HG03097 (cell line): Measurements from ENCODE around the gene SYNGR3.
A peak's percentile ranks its signal among the peaks of the same experiment; 100 is the strongest.

Experiments
- ATAC-seq: cut with Tn5 transposase; IDR thresholded peaks from one replicate; pipeline ENCODE4 v1.9.1; 2021; ENCODE audit not compliant: unreplicated experiment, low FRiP score

Gene SYNGR3

GRCh38 chr16:1991588-1991947 lies 1.8 kb downstream of the SYNGR3 start:
- no peak for ATAC-seq

DNA sequence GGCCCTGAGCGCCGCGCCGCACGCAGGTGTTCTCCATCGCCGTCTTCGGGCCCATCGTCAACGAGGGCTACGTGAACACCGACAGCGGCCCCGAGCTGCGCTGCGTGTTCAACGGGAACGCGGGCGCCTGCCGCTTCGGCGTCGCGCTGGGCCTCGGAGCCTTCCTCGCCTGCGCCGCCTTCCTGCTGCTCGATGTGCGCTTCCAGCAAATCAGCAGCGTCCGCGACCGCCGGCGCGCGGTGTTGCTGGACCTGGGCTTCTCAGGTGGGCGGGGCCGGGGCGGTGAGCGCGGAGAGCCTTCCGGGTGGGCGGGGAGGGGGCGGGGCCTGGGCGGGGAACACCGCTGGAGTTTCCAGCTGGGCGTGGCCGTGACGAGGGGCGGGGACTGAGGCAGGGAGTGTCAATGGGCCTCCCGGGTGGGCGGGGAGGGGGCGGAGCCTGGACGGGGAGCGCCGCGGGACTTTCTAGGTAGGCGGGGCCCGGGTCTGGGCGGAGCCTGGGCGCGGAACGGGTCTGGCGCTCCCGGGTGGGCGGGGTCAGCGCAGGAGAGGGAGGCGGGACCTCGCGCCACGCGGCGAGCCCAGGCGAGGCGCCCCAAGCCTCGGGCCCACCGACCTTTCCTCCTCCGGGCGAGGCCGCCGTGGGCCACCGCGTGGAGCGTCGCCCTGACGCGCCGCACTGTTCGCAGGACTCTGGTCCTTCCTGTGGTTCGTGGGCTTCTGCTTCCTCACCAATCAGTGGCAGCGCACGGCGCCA lies 2.4 kb downstream of the SYNGR3 start:
- ATAC-seq: peak; percentile 42

DNA sequence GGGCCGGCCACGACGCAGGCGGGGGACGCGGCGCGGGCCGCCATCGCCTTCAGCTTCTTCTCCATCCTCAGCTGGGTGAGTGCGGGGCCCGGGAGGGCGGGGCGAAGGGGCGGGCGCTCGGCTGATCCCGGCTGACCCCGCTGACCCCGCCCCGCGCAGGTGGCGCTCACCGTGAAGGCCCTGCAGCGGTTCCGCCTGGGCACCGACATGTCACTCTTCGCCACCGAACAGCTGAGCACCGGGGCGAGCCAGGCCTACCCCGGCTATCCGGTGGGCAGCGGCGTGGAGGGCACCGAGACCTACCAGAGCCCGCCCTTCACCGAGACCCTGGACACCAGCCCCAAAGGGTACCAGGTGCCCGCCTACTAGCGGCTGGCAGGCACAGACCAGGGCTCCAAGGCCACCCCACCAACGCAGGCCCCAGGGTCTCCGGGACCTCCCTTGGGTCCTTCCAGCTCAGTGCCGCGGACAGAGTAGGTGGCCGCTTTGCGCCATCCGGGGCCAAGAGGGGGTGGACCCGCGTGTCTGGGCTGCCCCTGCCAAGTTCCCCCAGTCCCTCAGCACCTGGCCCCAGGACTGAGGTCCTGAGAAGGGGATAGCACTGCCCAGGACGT lies 3.0 kb downstream of the SYNGR3 start:
- ATAC-seq: no peak

DNA sequence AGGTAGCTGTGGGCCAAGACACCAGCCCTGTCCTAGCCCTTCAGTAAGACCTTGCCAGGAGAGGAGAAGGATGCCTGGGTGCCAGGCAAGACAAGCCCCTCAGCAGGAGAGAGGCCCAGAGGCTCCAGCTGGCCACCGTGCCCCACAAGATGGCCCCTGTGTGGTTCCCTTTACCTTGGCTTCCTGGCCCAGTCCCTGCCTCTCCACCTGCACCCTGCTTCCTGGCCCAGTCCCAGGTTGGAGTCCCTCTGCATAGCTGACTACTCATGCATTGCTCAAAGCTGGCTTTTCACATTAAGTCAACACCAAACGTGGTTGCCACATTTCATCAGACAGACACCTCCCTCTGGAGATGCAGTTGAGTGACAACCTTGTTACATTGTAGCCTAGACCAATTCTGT lies 4.0 kb downstream of the SYNGR3 start:
- no peak for ATAC-seq

- ATAC-seq: no peak
Measured at GRCh38 chr16:1997494-1998359, 8.0 kb downstream of the SYNGR3 start.

DNA sequence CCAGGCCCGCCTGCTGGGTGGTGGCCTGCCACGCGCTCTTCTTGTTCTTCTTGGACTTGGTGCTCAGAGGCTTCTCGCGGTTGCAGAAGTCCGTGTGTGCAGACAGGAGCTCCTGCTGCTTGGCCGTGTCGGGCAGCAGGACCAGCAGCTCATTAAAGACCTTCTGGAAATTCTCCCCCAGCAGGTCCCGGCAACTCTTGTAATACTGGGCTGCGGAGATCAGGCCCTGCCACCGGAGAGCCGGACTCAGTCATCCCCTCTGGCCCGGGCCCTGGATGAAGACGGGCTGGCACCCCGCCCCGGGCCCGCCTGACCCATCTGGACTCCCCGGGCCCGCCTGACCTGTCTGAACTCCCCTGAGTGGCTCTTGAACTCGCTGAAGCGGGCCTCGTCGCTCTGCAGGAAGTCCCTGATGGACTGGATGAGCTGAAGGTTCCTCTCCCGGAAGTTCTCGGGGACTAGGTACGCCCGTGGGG lies 8.6 kb downstream of the SYNGR3 start:
- no peak for ATAC-seq

DNA sequence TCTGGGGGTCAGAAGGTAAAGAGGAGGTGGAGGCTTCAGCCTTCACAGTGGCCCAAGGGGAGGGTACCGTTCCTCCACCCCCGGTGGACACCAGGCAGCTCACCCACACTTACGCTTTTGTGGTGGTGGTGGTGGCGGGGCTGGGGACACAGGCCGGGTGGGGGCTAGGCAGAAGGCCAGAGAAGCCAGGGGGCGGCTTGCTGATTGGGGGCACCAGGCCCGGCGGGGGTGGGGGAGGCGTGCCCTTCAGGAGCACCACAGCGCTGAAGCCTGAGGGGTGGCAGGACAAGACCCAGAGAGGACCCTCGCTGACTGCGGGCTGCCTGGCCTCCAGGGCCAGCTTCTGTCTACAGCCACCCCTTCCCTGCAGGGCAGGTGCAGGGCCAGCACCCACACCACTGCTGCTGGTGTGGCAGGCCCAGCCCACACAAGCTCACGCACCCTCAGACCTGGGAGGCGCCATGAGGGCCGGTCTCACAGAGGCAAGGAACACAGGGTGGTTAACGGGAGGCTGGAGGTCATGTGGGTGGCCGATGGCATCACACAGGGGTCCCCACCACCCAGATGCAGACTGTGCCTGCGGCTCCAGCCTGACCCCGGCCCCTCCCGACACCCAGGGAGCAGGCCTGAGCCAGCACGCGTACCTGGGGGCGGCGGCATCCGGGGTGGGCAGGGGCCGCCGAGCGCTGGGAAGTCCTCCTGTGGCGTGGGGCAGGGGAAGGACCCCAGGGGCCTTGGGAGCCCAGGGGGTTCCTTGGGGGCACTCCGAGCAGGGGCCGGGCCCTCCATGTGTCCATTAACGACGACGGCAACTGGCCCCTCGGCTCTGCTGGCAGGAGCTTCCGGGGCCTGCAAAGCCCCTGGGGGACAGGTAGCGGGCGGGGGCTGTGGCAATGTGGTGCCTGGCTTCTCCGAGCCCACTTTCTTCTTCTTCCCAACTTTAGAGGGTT lies 9.4 kb downstream of the SYNGR3 start:
- ATAC-seq: no peak

DNA sequence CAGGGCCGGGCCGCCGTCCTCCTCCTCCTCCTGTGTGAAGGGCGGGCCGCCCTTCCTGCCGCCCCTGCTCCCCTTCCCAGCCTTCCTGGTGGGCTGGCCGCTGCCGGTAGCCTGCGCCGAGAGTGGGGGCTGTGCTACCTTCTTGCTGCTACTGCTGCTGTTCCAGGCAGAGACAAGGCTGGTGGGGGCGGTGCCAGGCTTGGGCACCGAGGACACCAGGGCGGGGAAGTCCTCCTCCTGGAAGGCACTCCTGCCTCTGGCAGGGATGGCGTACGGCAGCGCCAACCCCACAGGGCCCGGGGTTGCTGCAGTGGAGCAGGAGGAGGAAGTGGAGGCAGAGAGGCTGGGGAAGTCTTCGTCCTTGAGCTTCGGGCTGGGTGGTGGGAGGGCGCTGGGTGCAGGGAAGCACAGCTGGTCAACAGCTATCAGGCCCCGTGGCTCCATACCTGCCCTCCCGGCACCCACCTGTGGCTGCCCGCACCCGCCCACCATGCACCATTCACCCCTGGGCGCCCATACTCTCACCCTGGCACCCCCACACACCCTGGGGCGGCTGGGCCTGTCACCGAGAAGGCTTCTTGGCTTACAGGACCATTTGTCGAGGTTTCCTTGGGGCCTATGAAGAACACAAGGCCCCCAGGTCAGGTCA lies 10.2 kb downstream of the SYNGR3 start:
- no peak for ATAC-seq

DNA sequence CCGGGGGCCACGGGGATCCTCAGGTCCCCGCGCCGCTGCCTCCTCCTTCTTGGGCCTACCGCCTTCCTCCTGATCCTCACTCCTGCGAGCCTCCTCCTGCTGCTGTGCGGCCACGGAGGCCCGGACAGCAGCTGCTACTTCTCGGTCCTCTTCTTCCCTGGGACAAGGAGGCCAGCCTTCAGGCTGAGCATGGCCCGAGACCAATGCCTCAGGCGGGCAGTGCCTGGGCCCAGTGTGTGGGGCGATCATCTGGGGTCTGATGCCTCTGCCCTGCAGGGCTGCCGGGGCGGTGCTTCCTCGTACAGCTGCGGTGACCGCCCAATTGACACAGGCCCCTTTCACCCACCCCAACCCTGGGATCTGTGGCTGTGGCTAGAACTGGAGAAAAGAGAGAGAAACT lies 11.3 kb downstream of the SYNGR3 start:
- ATAC-seq: no peak

DNA sequence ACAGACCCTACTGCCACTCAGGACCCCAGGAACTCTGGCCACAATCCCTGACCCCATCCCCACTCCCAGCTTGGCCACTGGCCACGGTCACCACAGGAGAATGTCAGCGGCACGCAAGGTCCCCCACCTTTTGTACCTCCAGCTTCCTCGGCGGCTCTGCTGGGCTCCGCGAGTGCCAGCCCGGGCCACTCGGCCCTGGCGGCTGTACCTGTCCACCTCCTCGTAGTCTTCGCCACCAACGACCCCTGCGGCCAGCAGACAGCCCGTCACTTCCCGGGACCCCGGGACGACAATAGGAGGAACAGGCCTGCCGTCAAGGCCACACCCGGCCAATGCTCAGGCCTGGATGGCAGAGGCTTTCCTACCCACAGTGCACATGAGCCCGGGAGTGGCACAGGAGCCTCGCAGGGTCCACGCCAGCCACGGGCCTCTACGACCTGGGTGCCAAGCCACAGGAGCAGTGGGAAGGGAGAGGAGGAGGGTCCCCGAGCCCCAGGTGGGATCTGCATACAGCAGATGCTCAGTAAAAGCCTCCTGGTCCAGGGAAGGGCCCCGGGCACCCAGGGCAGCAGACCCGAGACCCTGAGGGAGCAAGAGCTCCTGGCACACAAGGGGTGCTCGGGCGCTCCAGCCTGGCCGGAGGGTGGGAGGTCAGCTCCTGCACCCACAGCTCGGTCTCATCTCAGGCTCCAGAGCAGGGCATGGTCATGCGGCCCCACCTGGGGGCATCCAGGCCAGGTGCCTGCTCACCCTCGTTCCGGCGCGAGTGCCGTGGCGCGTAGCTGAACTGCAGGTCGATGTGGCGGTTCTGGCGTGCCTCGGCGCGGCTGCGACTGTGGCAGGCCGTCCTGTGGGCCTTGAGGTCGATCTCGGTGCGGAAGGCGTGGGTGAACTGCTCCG lies 11.9 kb downstream of the SYNGR3 start:
- no peak for ATAC-seq

DNA sequence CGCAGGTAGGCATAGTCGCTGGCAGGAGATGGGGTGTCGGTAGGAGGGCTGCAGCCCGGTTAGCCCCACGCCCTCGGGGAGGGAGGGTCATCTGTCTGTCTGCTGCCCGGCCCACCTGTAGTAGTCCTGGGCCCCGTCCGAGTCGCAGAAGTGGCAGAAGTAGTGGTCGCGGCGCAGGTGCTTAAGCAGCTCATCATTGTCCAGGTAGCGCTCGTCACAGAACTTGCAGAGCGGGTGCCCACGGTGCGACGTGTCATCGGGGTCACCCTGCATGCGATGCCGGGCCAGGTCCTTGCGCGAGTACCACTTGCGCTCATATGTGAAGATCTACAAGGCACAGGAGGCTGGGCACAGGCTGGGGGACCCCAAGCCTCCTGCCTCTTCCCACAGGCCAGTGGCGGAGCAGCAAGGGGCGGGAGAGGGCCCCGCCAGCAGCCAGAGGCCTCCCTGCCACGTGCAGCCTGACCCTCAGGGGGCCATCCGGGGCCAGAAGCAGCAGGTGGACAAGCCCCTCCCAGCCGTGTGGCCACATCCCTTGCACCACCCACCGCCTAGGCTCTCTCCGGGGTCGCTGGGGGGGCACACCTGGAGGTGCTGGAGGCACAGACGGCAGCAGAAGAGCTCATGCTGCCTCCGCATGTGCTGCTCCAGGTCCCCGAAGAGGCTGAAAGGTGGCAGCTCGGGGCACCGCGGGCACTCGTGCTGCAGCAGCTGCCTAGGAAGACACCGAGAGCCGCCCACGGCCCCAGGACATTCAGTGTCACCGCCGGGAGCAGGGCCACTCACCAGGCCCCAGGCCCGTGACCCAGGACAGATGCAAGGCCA lies 12.8 kb downstream of the SYNGR3 start:
- no peak for ATAC-seq

GRCh38 chr16:2003231-2003826 lies 13.6 kb downstream of the SYNGR3 start:
- no peak for ATAC-seq

GRCh38 chr16:2003827-2004641 lies 14.3 kb downstream of the SYNGR3 start:
- no peak for ATAC-seq

DNA sequence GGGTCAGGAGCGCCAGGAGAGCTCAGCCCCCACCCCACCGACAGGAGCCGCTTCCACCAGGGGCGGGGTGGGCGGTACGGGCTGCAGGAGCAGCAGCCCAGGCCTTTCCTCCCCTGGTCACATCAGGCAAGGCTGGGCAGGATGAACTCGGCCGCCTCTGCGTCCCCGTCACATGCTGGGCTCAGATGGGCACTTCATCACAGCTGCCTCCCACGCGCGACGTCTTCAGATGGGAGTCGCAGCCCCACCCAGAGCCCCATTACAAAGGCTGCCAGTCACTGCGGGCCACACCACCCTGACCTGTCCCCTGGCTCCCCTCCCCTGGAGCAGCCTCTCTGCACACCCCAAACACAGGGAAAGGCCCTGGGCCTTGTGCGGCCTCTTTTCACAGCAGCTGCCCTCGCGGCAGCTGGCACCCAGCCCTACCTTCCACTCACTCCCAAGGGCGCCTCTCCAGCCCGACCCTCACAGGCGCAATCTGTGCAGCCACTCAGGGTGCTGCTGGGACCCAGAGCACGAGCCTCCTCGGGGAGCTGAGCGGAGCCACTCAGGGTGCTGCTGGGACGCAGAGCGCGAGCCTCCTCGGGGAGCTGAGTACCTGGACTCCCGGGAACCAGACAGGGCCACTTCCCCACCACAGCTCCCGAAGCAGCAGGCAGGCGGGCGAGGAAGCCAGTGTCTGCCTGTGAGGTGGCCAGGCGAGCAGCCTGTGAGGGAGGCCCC lies 15.2 kb downstream of the SYNGR3 start:
- no peak for ATAC-seq

DNA sequence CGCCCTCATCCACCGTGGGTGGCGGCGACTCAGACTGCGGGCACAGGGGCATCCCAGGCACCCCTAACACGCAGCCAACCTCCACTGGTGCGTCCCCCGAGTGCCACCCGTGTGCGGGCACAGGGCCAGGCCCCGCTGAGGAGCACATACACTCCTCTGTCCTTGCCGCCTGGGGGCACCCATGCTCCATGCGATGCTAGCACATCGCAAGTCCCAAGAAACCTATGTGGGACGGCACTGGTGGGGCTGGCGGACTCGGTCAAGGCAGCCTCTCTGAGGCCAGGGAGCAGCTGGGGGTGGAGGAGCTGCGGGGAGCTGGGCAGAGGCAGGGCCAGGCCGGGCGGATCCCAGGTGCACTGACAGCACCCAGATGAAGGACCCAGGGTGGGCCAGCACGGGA lies 15.9 kb downstream of the SYNGR3 start:
- no peak for ATAC-seq

DNA sequence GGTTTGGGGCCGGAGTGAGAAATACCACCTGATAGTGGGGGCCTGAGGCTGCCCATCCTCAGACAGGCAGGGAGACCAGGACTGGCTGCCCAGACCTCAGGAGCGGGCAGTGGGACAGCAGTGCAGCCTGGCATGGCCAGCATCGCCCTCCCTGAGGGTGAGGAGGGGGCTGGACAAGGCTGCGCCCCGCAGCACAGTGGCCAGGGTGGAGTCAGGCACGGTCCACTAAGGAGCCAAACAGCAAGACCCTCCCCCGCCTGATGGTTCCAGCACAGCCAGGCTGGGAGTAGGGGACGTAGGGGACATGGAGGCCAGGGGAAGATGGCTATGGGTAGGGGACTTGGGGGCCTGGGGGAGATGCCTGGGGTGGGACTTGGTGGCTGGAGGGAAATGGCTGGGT lies 16.5 kb downstream of the SYNGR3 start:
- no peak for ATAC-seq
